ENCODE results near the gene BRSK2.

Gene BRSK2

GRCh38 chr11:1449490-1450243, 59.9 kb downstream of the BRSK2 start:
- Histone ChIP-seq H3K4me3 (no peak overlapping the region), H3K27ac (peak overlapping the region; percentile 90), H3K9ac (0 out of 2 replicates have a peak overlapping the region, but pooled peaks have one; percentile 47), H3K27me3 (no peaks in the 10 kb centered on the region), H3K36me3 (no peaks in the 10 kb centered on the region), H3K4me2 (peak overlapping the region; percentile 87), H3K4me1 (peaks cover 62% of the 10 kb centered on the region), H3K9me3 (no peaks in the 10 kb centered on the region), H4K20me1 (peaks cover 23% of the 10 kb centered on the region; the same call in 1 of the 2 replicates)
- no peak for TF ChIP-seq Cebpa-rat (IDR thresholded peaks at IDR 0.05)

DNA sequence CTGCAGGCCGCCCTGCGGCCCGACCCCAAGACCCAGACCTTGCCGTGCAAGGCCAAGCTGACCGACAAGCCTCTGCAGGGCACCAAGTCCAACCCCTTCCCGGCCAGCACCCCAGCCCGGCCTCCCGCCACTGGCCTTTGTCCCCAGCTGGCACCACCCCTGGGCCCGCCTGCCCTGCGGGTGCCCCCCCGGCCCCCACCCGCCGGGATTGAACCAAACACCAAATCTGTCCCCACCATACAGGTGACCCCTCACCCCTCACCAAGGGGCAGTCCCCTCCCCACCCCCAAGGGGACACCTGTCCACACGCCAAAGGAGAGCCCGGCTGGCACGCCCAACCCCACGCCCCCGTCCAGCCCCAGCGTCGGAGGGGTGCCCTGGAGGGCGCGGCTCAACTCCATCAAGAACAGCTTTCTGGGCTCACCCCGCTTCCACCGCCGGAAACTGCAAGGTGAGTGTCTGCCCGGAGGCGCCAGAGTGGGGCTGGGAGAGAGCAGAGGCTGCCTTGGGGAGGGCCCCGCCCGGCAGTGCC, 60.7 kb downstream of the BRSK2 start:
- Histone ChIP-seq H3K27ac (no peak overlapping the region), H3K4me1 (peaks cover 66% of the 10 kb centered on the region), H3K4me2 (no peak overlapping the region), H3K9me3 (no peaks in the 10 kb centered on the region), H3K9ac (no peak overlapping the region), H4K20me1 (peaks cover 23% of the 10 kb centered on the region; the same call in 1 of the 2 replicates), H3K36me3 (no peaks in the 10 kb centered on the region), H3K4me3 (no peak overlapping the region), H3K27me3 (no peaks in the 10 kb centered on the region)
- TF ChIP-seq Cebpa-rat (IDR thresholded peaks at IDR 0.05), result no peak

GRCh38 chr11:1450949-1451710, 61.4 kb downstream of the BRSK2 start:
- no peak overlapping the region for H3K27ac ChIP-seq
- H4K20me1 ChIP-seq, result peaks cover 23% of the 10 kb centered on the region; the same call in 1 of the 2 replicates
- peaks cover 74% of the 10 kb centered on the region for H3K4me1 ChIP-seq
- H3K4me3 ChIP-seq, result no peak overlapping the region
- 0 out of 2 replicates have a peak overlapping the region, but pooled peaks have one; percentile 9 for H3K4me2 ChIP-seq
- no peaks in the 10 kb centered on the region for H3K36me3 ChIP-seq
- H3K27me3 ChIP-seq, result no peaks in the 10 kb centered on the region
- no peaks in the 10 kb centered on the region for H3K9me3 ChIP-seq
- H3K9ac ChIP-seq, result no peak overlapping the region
- TF ChIP-seq Cebpa-rat (IDR thresholded peaks at IDR 0.05), result no peak

- Histone ChIP-seq H3K27me3 (no peaks in the 10 kb centered on the region), H3K36me3 (no peaks in the 10 kb centered on the region), H3K4me3 (no peak overlapping the region), H3K9ac (no peak overlapping the region), H3K27ac (no peak overlapping the region), H3K4me1 (peaks cover 76% of the 10 kb centered on the region), H4K20me1 (peaks cover 23% of the 10 kb centered on the region; the same call in 1 of the 2 replicates), H3K9me3 (no peaks in the 10 kb centered on the region), H3K4me2 (0 out of 2 replicates have a peak overlapping the region, but pooled peaks have one; percentile 9)
- TF ChIP-seq Cebpa-rat (IDR thresholded peaks at IDR 0.05), result no peak
These were observed 62.2 kb downstream of the BRSK2 start for GRCh38 chr11:1451781-1452470.

DNA sequence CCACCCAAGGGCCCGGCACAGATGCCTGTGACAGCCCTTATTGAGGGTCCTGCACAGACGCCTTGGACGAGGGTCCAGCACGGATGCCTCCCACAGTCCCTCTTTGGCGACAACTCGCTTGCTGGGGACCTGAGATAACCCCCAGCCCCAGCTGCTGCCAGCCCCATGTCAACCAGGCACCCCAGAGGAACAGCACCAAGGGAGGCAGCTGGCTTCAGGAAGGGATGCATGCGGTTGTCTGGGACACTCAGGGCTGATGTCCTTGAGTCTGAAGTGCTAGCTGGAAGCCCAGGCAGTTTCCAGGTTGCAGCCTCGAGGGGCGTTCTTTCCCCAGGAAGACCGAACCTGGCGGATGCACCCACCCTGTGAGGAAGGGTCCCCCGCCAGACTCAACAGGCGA, 63.0 kb downstream of the BRSK2 start:
- Histone ChIP-seq H3K9me3 (no peaks in the 10 kb centered on the region), H3K4me2 (no peak overlapping the region), H3K9ac (no peak overlapping the region), H4K20me1 (peaks cover 23% of the 10 kb centered on the region; the same call in 1 of the 2 replicates), H3K27me3 (no peaks in the 10 kb centered on the region), H3K36me3 (no peaks in the 10 kb centered on the region), H3K4me3 (no peak overlapping the region), H3K27ac (no peak overlapping the region), H3K4me1 (peaks cover 78% of the 10 kb centered on the region)
- TF ChIP-seq Cebpa-rat (IDR thresholded peaks at IDR 0.05), result no peak

GRCh38 chr11:1453611-1454034, 63.9 kb downstream of the BRSK2 start:
- TF ChIP-seq Cebpa-rat (IDR thresholded peaks at IDR 0.05), result no peak
- Histone ChIP-seq H3K4me3 (no peak overlapping the region), H3K4me1 (peaks cover 78% of the 10 kb centered on the region), H3K9ac (no peak overlapping the region), H3K4me2 (peak overlapping the region; percentile 24), H3K27me3 (no peaks in the 10 kb centered on the region), H4K20me1 (peaks cover 23% of the 10 kb centered on the region; the same call in 1 of the 2 replicates), H3K36me3 (no peaks in the 10 kb centered on the region), H3K27ac (no peak overlapping the region), H3K9me3 (no peaks in the 10 kb centered on the region)

DNA sequence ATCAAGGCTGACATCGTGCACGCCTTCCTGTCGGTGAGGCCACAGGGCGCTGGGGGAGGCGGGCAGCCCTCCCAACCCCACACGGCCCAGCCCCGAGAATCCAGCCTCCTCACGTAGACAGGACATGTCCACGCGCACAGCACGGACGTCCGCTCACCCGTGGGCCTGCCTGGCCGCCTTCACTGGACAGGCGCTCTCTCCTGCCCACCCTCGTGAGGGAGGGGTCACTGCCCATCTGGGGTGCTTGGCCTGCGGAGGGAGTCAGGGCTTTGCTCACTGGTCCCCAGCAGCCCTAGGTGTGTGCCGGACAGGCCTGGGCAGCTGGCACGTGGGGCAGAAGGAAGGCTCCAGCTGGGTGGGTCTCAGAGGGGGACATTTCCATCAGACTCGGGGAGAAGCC, 64.8 kb downstream of the BRSK2 start:
- H3K4me2 ChIP-seq, result no peak overlapping the region

DNA sequence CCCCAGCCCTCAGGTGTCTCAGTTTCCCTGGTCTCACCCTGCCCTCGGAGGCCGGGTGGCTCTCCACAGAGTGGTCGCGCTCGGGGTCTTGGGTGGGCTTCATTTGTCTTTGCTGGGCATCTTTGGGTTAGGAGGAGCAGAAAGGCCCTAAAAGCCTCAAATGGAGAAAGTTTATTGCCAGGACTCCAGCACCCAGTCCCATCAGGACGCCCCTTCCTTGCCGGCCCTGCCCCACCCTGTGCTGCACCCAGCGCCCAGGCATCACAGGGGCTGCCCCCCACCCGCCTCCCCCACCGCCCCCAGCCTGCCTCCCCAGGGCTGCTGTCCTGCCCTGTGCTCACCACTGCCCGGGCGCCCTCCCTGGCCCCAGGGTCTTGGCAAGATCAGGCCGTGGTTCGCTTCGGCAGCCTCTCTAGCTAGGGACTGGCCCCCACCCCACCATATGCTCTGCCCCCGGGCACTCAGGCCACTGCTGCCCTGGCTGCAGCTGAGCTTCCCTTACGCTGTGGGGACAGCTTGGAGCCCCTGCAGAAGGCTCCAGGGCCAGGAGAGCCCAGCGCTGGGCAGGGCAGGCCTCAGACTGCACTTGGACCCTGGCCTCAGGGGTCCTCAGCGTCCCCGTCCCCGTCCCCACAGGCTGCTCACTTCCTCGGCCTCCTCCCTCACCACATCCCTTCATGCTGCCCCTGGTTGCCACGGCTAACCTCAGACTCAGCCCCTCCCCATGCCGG, 65.5 kb downstream of the BRSK2 start:
- Histone ChIP-seq H3K4me2 (peak overlapping the region; percentile 61), H3K9me3 (no peaks in the 10 kb centered on the region), H3K27ac (no peak overlapping the region; the same call in 1 of the 2 replicates), H3K36me3 (no peaks in the 10 kb centered on the region), H3K27me3 (no peaks in the 10 kb centered on the region), H3K4me1 (peaks cover 73% of the 10 kb centered on the region), H4K20me1 (peaks cover 18% of the 10 kb centered on the region; the same call in 1 of the 2 replicates), H3K9ac (no peak overlapping the region), H3K4me3 (no peak overlapping the region)
- no peak for TF ChIP-seq Cebpa-rat (IDR thresholded peaks at IDR 0.05)

More for the DNA sequence above, 64.8 kb downstream of the BRSK2 start:
- Histone ChIP-seq H3K27ac (no peak overlapping the region), H3K27me3 (no peaks in the 10 kb centered on the region), H3K9me3 (no peaks in the 10 kb centered on the region), H4K20me1 (peaks cover 18% of the 10 kb centered on the region; the same call in 1 of the 2 replicates), H3K9ac (no peak overlapping the region), H3K4me1 (peaks cover 74% of the 10 kb centered on the region), H3K36me3 (no peaks in the 10 kb centered on the region), H3K4me3 (no peak overlapping the region)
- no peak for TF ChIP-seq Cebpa-rat (IDR thresholded peaks at IDR 0.05)

DNA sequence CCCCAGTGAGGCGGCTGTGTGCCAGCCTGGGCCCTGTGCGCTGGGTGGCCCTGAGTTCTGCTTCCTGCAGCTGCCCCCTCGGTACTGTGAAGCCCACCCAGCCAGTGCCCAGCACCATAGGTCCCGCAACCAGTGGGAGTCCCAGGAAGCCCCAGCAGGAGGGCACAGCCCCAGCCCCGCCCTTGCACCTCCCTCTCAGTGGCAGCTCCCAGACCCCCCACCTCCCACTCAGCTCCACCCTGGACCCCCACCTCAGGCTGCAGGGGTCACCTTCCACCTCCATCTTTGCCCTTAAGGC, 66.0 kb downstream of the BRSK2 start:
- no peaks in the 10 kb centered on the region for H3K27me3 ChIP-seq

More for the DNA sequence above, 66.0 kb downstream of the BRSK2 start:
- Histone ChIP-seq H4K20me1 (peaks cover 18% of the 10 kb centered on the region; the same call in 1 of the 2 replicates), H3K9ac (no peak overlapping the region), H3K9me3 (no peaks in the 10 kb centered on the region), H3K4me3 (no peak overlapping the region), H3K36me3 (no peaks in the 10 kb centered on the region), H3K27ac (peak overlapping the region; percentile 23; the same call in 1 of the 2 replicates), H3K4me2 (peak overlapping the region; percentile 61), H3K4me1 (peaks cover 73% of the 10 kb centered on the region)
- no peak for TF ChIP-seq Cebpa-rat (IDR thresholded peaks at IDR 0.05)

Measured in BLaER1 (cell line).